Measurements from ENCODE around the gene NUP50. TPM values are rescaled to one million over a fixed set of nuclear protein-coding genes. Genes with fewer than 3 reads are reported as not detected.
A peak's percentile ranks its signal among the peaks of the same experiment; 100 is the strongest.
"Not testable (repeated sequence)": the region's sequence is repeated elsewhere in the genome, so short reads cannot be mapped to it uniquely, and the experiment has no call there.

NUP50 gene
- total RNA-seq, 3 donors from 2014 or later, result 155 to 164 (median 163) TPM

GRCh38 chr22:45172881-45173585, 9.3 kb downstream of the NUP50 start:
- no peak for ATAC-seq
- peaks cover 74% of the 10 kb centered on the region for H3K36me3 Mint-ChIP-seq (ENCODE audit: insufficient read depth)
- H3K9me3 Mint-ChIP-seq, result no peaks in the 10 kb centered on the region

GRCh38 chr22:45179276-45180049, 15.7 kb downstream of the NUP50 start:
- DNase-seq (no peak), ATAC-seq (peak; percentile 25 to 43)
- Mint-ChIP-seq H3K27me3 (ENCODE audit: low read depth) (no peaks in the 10 kb centered on the region), H3K9me3 (no peaks in the 10 kb centered on the region), H3K36me3 (ENCODE audit: insufficient read depth) (peaks cover 56% of the 10 kb centered on the region), H3K4me3 (peak overlapping the region; percentile 1), H3K4me1 (ENCODE audit: low read depth) (peaks cover 54% of the 10 kb centered on the region)

More at GRCh38 chr22:45172881-45173585, 9.3 kb downstream of the NUP50 start:
- peaks cover 80% of the 10 kb centered on the region for H3K4me1 Mint-ChIP-seq (ENCODE audit: low read depth)
- H3K27me3 Mint-ChIP-seq (ENCODE audit: low read depth), result no peaks in the 10 kb centered on the region
- H3K4me3 Mint-ChIP-seq, result peak overlapping the region; percentile 58
- DNase-seq, result no peak

GRCh38 chr22:45180146-45180679, 16.5 kb downstream of the NUP50 start:
- peaks cover 56% of the 10 kb centered on the region for H3K36me3 Mint-ChIP-seq (ENCODE audit: insufficient read depth)
- no peak overlapping the region for H3K4me3 Mint-ChIP-seq
- peaks cover 46% of the 10 kb centered on the region for H3K4me1 Mint-ChIP-seq (ENCODE audit: low read depth)
- ATAC-seq (no peak), DNase-seq (no peak)
- H3K9me3 Mint-ChIP-seq, result no peaks in the 10 kb centered on the region
- H3K27me3 Mint-ChIP-seq (ENCODE audit: low read depth), result no peaks in the 10 kb centered on the region

- no peak for ATAC-seq
- H3K4me3 Mint-ChIP-seq, result no peak overlapping the region
- H3K27me3 Mint-ChIP-seq (ENCODE audit: low read depth), result no peaks in the 10 kb centered on the region
- DNase-seq, result no peak
- peaks cover 56% of the 10 kb centered on the region for H3K36me3 Mint-ChIP-seq (ENCODE audit: insufficient read depth)
- H3K4me1 Mint-ChIP-seq (ENCODE audit: low read depth), result peaks cover 44% of the 10 kb centered on the region
- no peaks in the 10 kb centered on the region for H3K9me3 Mint-ChIP-seq
These were observed 17.5 kb downstream of the NUP50 start for GRCh38 chr22:45181240-45181639.

GRCh38 chr22:45181766-45182165, 18.0 kb downstream of the NUP50 start:
- Mint-ChIP-seq H3K4me1 (ENCODE audit: low read depth) (peaks cover 42% of the 10 kb centered on the region), H3K4me3 (no peak overlapping the region), H3K9me3 (no peaks in the 10 kb centered on the region)

GRCh38 chr22:45183974-45184373, 20.2 kb downstream of the NUP50 start:
- peaks cover 42% of the 10 kb centered on the region for H3K36me3 Mint-ChIP-seq (ENCODE audit: insufficient read depth)
- no peaks in the 10 kb centered on the region for H3K27me3 Mint-ChIP-seq (ENCODE audit: low read depth)
- no peaks in the 10 kb centered on the region for H3K9me3 Mint-ChIP-seq
- H3K4me3 Mint-ChIP-seq, result no peak overlapping the region
- H3K4me1 Mint-ChIP-seq (ENCODE audit: low read depth), result peaks cover 32% of the 10 kb centered on the region
- DNase-seq (no peak), ATAC-seq (no peak)

More at GRCh38 chr22:45181766-45182165, 18.0 kb downstream of the NUP50 start:
- ATAC-seq (no peak), DNase-seq (no peak)
- Mint-ChIP-seq H3K36me3 (ENCODE audit: insufficient read depth) (peaks cover 54% of the 10 kb centered on the region), H3K27me3 (ENCODE audit: low read depth) (no peaks in the 10 kb centered on the region)

- peaks cover 35% of the 10 kb centered on the region for H3K36me3 Mint-ChIP-seq (ENCODE audit: insufficient read depth)
- peak; percentile 62 to 81 for ATAC-seq
These were observed 22.2 kb downstream of the NUP50 start for GRCh38 chr22:45185718-45186514.

GRCh38 chr22:45187891-45188290, 24.2 kb downstream of the NUP50 start:
- H3K9me3 Mint-ChIP-seq, result no peaks in the 10 kb centered on the region
- no peak overlapping the region for H3K4me3 Mint-ChIP-seq
- peaks cover 27% of the 10 kb centered on the region for H3K36me3 Mint-ChIP-seq (ENCODE audit: insufficient read depth)
- DNase-seq (no peak), ATAC-seq (no peak)
- H3K27me3 Mint-ChIP-seq (ENCODE audit: low read depth), result no peaks in the 10 kb centered on the region
- H3K4me1 Mint-ChIP-seq (ENCODE audit: low read depth), result peaks cover 13% of the 10 kb centered on the region

More at GRCh38 chr22:45185718-45186514, 22.2 kb downstream of the NUP50 start:
- no peak overlapping the region for H3K4me3 Mint-ChIP-seq
- H3K9me3 Mint-ChIP-seq, result no peaks in the 10 kb centered on the region
- DNase-seq, result no peak
- H3K27me3 Mint-ChIP-seq (ENCODE audit: low read depth), result no peaks in the 10 kb centered on the region
- H3K4me1 Mint-ChIP-seq (ENCODE audit: low read depth), result peaks cover 17% of the 10 kb centered on the region

- H3K27me3 Mint-ChIP-seq (ENCODE audit: low read depth), result no peaks in the 10 kb centered on the region
- peaks cover 13% of the 10 kb centered on the region for H3K4me1 Mint-ChIP-seq (ENCODE audit: low read depth)
- H3K36me3 Mint-ChIP-seq (ENCODE audit: insufficient read depth), result peaks cover 21% of the 10 kb centered on the region
- ATAC-seq (no peak), DNase-seq (no peak)
- no peak overlapping the region for H3K4me3 Mint-ChIP-seq
- no peaks in the 10 kb centered on the region for H3K9me3 Mint-ChIP-seq
These were observed 25.1 kb downstream of the NUP50 start for GRCh38 chr22:45188779-45189178.

- Mint-ChIP-seq H3K27me3 (ENCODE audit: low read depth) (no peaks in the 10 kb centered on the region), H3K4me1 (ENCODE audit: low read depth) (peaks cover 12% of the 10 kb centered on the region)
- no peak for ATAC-seq
These were observed 26.6 kb downstream of the NUP50 start for GRCh38 chr22:45190202-45190872.

GRCh38 chr22:45191746-45192145, 28.0 kb downstream of the NUP50 start:
- H3K27me3 Mint-ChIP-seq (ENCODE audit: low read depth); DNase-seq; H3K9me3 Mint-ChIP-seq; H3K36me3 Mint-ChIP-seq (ENCODE audit: insufficient read depth); H3K4me3 Mint-ChIP-seq; H3K4me1 Mint-ChIP-seq (ENCODE audit: low read depth); ATAC-seq: not testable (repeated sequence)

More at GRCh38 chr22:45190202-45190872, 26.6 kb downstream of the NUP50 start:
- Mint-ChIP-seq H3K36me3 (ENCODE audit: insufficient read depth) (peaks cover 8% of the 10 kb centered on the region), H3K4me3 (no peak overlapping the region), H3K9me3 (no peaks in the 10 kb centered on the region)
- DNase-seq, result no peak

GRCh38 chr22:45192701-45193187, 29.0 kb downstream of the NUP50 start:
- no peaks in the 10 kb centered on the region for H3K9me3 Mint-ChIP-seq
- no peak overlapping the region for H3K4me3 Mint-ChIP-seq
- no peaks in the 10 kb centered on the region for H3K27me3 Mint-ChIP-seq (ENCODE audit: low read depth)
- no peak for DNase-seq
- ATAC-seq, result no peak
- peaks cover 10% of the 10 kb centered on the region for H3K36me3 Mint-ChIP-seq (ENCODE audit: insufficient read depth)
- peaks cover 2% of the 10 kb centered on the region for H3K4me1 Mint-ChIP-seq (ENCODE audit: low read depth)

- no peak for ATAC-seq
- peaks cover 8% of the 10 kb centered on the region for H3K36me3 Mint-ChIP-seq (ENCODE audit: insufficient read depth)
- H3K27me3 Mint-ChIP-seq (ENCODE audit: low read depth), result no peaks in the 10 kb centered on the region
- no peak overlapping the region for H3K4me3 Mint-ChIP-seq
- H3K9me3 Mint-ChIP-seq, result no peaks in the 10 kb centered on the region
- DNase-seq, result no peak
- no peaks in the 10 kb centered on the region for H3K4me1 Mint-ChIP-seq (ENCODE audit: low read depth)
These were observed 31.0 kb downstream of the NUP50 start for GRCh38 chr22:45194686-45195085.

Data from activated T-cell treated with anti-CD3 and anti-CD28 coated beads, Interleukin-2, amount 50 U/mL, for 4 hours (primary cell).